Breast epithelium (tissue), 4 donors: ENCODE results near the gene FLAD1. TPM values are rescaled to one million over a fixed set of nuclear protein-coding genes. Genes with fewer than 3 reads are reported as not detected.

Experiments used
- DNase-seq, 2 donors: peaks; one replicate each; pipeline ENCODE4 v3.0.0-alpha.2; 2019; ENCODE audit warnings: low spot score in 2 of 2
- H3K27ac ChIP-seq, 2 donors: fragments of 200-600 bp; sonication (generic) in 1 of 2; one replicate each; pipeline ENCODE4 v1.5.1; 2016 to 2019; ENCODE audit warnings: mild to moderate bottlenecking in 1 of 2
- H3K27me3 ChIP-seq, 2 donors: fragments of 200-600 bp; sonication (generic) in 1 of 2; one replicate each; pipeline versions ENCODE4 v1.5.1 to v1.6.0; 2017 to 2019; ENCODE audit warnings: control low read depth in 1 of 2, mild to moderate bottlenecking in 1 of 2
- H3K36me3 ChIP-seq: fragments of 200-600 bp; one replicate; pipeline ENCODE4 v1.5.1; 2019
- H3K4me1 ChIP-seq, 2 donors: fragments of 200-600 bp; sonication (generic); one replicate each; pipeline ENCODE4 v1.5.1; 2016 to 2019; ENCODE audit warnings: control low read depth in 1 of 2
- H3K4me3 ChIP-seq, 3 donors: fragments of 200-600 bp; sonication (generic); 1 replicate in 2 of 3; 2 replicates in 1 of 3; pipeline ENCODE4 v1.5.1; 2016 to 2019; ENCODE audit warnings: mild to moderate bottlenecking in 3 of 3, moderate library complexity in 2 of 3
- H3K9me3 ChIP-seq, 2 donors: fragments of 200-600 bp; sonication (generic) in 1 of 2; one replicate each; pipeline ENCODE4 v1.5.1; 2016 to 2019; ENCODE audit warnings: control low read depth in 1 of 2
- POLR2A ChIP-seq: fragments of 450-650 bp; IDR thresholded peaks from one replicate; pipeline ENCODE4 v1.6.1; 2016; ENCODE audit warnings: antibody characterized with exemption, mild to moderate bottlenecking, moderate library complexity
- POLR2AphosphoS5 ChIP-seq, 3 donors: sonication (generic); formaldehyde crosslinking; IDR thresholded peaks; one replicate each; pipeline ENCODE4 v1.6.1; 2017; ENCODE audit warnings: antibody characterized with exemption in 3 of 3
- intact Hi-C: fragments of 100-400 bp; cut with DNase I; formaldehyde crosslinking; loops from one replicate; pipeline ENCODE4 v1.15.1; 2023; ENCODE audit warnings: low total_unique reads
- total RNA-seq, 3 donors: library from RNA; depleted of rRNA; stranded (reverse); fragments of >200 nt; gene quantifications; one replicate each; pipeline ENCODE4 v1.1.0, GENCODE V29; 2016
- TF ChIP-seq, protein P1 (sequence below), 3 donors: fragments of 450-650 bp; IDR thresholded peaks; one replicate each; pipeline ENCODE4 v1.5.1; 2016 to 2017; ENCODE audit warnings: antibody characterized with exemption in 3 of 3, mild to moderate bottlenecking in 3 of 3, moderate library complexity in 3 of 3

Gene FLAD1
- total RNA-seq, 3 donors from 2014 or later = 27.0 to 42.7 (median 39.3) TPM

DNA sequence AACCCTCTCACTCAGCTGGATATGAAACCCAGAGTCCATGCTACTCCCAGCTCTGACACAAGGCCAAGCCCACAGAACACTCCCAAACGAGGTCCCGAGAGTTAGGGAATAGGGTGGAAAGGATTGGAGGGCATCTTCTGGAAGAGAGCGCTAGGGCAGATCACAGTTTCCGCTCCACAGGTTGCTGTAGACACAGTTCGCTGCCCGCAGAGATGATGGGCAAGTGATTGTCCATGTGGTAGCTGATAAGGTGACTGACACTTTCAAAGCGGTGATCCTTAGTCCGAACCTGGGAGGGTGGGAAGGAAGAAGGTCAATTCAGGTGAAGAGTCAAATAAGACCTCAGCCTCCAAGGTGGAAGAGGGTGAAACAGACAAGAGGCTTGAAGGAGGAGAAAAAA is 19.5 kb upstream of the FLAD1 start:
- Histone ChIP-seq H3K4me3 (no peak overlapping the region), H3K9me3 (no peaks in the 10 kb centered on the region), H3K36me3 (no peaks in the 10 kb centered on the region), H3K27me3 (no peaks in the 10 kb centered on the region), H3K27ac (peak overlapping the region in 1 of 2 donors; percentile 97), H3K4me1 (peaks cover 0 to 18% of the 10 kb centered on the region in 2 donors)
- DNase-seq = no peak
- intact Hi-C loops = loop anchor here (10.0 kb wide), 1 partner anchor 721 kb away; the partner anchor contains the start of genes DAP3 and YY1AP1
- TF ChIP-seq POLR2AphosphoS5 (IDR thresholded peaks at IDR 0.05) (no peak), POLR2A (no peak)
- TF ChIP-seq, protein P1, sequence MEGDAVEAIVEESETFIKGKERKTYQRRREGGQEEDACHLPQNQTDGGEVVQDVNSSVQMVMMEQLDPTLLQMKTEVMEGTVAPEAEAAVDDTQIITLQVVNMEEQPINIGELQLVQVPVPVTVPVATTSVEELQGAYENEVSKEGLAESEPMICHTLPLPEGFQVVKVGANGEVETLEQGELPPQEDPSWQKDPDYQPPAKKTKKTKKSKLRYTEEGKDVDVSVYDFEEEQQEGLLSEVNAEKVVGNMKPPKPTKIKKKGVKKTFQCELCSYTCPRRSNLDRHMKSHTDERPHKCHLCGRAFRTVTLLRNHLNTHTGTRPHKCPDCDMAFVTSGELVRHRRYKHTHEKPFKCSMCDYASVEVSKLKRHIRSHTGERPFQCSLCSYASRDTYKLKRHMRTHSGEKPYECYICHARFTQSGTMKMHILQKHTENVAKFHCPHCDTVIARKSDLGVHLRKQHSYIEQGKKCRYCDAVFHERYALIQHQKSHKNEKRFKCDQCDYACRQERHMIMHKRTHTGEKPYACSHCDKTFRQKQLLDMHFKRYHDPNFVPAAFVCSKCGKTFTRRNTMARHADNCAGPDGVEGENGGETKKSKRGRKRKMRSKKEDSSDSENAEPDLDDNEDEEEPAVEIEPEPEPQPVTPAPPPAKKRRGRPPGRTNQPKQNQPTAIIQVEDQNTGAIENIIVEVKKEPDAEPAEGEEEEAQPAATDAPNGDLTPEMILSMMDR (IDR thresholded peaks at IDR 0.05) = no peak

DNA sequence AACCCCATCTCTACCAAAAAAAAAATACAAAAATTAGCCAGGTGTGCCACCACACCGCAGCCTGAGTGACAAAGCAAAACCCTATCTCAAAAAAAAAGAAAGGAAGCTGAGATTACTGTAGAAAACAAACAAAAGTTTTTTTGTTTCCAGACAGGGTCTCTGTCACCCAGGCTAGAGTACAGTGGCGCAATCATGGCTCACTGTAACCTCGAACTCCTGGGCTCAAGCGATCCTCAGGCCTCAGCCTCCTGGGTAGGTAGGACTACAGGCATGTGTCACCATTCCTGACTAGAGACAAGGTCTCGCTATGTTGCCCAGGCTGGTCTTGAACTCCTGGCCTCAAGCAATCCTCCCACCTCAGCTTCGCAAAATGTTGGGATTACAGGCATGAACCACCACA is 18.8 kb upstream of the FLAD1 start:
- no peaks in the 10 kb centered on the region for H3K27me3 ChIP-seq
- H3K9me3 ChIP-seq = no peaks in the 10 kb centered on the region
- intact Hi-C loops = loop anchor here (10.0 kb wide), 1 partner anchor 720 kb away; the partner anchor contains the start of genes DAP3 and YY1AP1
- no peak overlapping the region for H3K27ac ChIP-seq
- peaks cover 0 to 18% of the 10 kb centered on the region in 2 donors for H3K4me1 ChIP-seq
- H3K36me3 ChIP-seq = no peaks in the 10 kb centered on the region
- no peak for DNase-seq
- TF ChIP-seq, protein P1 (IDR thresholded peaks at IDR 0.05) = no peak
- no peak for TF ChIP-seq POLR2A
- TF ChIP-seq POLR2AphosphoS5 (IDR thresholded peaks at IDR 0.05) = no peak
- H3K4me3 ChIP-seq = no peak overlapping the region

DNA sequence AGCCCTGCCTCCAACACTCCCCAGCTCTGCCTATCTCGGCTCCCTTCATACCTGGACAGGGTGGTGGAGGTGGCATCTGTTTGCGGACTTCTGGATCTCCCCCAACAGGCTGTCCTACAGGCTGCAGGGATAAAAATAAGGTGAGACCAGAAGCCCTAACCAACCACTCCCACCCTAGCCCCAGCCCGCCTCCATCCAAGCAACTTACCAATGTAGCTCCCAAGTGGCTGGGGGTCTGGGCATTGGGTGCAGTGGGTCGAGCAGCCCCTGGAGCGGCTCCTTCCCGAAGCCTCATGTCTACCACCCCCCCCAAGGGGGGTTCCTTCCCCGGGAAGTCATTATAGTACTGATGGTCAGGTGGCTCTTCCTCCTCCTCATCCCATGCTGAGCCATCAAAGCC is 17.0 kb upstream of the FLAD1 start:
- no peak for TF ChIP-seq POLR2A
- TF ChIP-seq, protein P1 (IDR thresholded peaks at IDR 0.05) = no peak
- DNase-seq = no peak
- no peaks in the 10 kb centered on the region for H3K27me3 ChIP-seq
- H3K36me3 ChIP-seq = no peaks in the 10 kb centered on the region
- H3K27ac ChIP-seq = peak overlapping the region; percentile 35 to 100
- peaks cover 4 to 25% of the 10 kb centered on the region in 2 donors for H3K4me1 ChIP-seq
- H3K9me3 ChIP-seq = no peaks in the 10 kb centered on the region
- H3K4me3 ChIP-seq = no peak overlapping the region
- intact Hi-C loops = loop anchor here (10.0 kb wide), 1 partner anchor 719 kb away; the partner anchor contains the start of genes DAP3 and YY1AP1

DNA sequence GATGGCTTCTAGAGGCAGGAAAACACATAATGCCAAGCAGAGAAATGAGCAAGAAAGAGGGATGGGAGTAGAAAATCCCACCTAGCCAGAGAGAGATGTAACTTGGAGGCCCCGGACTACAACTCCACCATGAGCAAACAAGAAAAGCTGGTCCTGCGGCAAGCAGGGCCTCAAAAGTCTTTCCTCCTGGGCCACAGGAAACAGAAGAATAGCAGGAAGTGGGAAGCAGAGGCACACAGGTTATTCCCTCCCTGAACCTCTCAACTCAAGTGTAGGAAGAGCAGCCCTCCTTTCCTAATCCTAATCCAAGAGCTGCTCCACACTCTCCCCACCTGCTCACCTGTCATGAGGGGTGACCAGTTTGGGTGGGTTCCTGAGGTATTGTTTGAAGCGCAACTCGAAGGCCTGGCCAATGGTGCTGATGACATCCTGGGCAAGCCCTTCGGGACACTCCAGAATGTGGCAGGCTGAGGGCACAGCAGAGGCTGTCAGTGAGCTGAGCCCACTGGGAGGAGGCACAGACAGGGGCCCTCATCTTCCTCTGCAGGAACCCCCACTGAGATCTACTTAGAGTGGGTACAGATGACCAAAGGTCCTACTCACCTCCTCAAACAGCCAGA is 15.7 kb upstream of the FLAD1 start:
- intact Hi-C loops = loop anchor here (10.0 kb wide), 1 partner anchor 717 kb away; the partner anchor contains the start of genes DAP3 and YY1AP1
- Histone ChIP-seq H3K4me3 (peak overlapping the region in 1 of 3 donors; percentile 9), H3K27me3 (no peaks in the 10 kb centered on the region), H3K27ac (peak overlapping the region; percentile 99 to 100), H3K36me3 (no peaks in the 10 kb centered on the region), H3K4me1 (peaks cover 11 to 29% of the 10 kb centered on the region in 2 donors), H3K9me3 (no peaks in the 10 kb centered on the region)
- no peak for DNase-seq
- TF ChIP-seq POLR2A (no peak), POLR2AphosphoS5 (IDR thresholded peaks at IDR 0.05) (no peak)
- TF ChIP-seq, protein P1 (IDR thresholded peaks at IDR 0.05) = no peak

DNA sequence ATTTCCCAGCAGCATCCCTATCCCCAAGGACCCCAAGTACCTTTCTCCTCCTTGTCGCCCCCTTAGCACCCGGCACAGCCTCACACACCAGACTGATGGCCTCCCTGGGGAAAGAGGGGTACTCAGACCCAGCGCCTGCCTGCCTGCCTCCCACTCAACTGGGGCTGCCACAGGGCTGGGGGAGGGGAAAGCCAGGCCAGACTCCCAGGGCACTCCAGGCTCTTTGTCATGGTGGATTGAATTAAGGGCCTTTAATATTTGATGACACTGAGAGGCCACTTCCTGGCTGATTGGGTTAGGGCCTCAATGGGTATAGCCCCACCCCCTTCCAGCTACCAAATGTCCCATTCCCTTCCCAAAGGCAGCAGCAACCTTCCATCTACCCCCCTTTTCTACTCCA is 14.4 kb upstream of the FLAD1 start:
- TF ChIP-seq, protein P1 (IDR thresholded peaks at IDR 0.05) = no peak
- TF ChIP-seq POLR2AphosphoS5 (IDR thresholded peaks at IDR 0.05) (no peak), POLR2A (no peak)
- H3K9me3 ChIP-seq = no peaks in the 10 kb centered on the region
- H3K27me3 ChIP-seq = no peaks in the 10 kb centered on the region
- peak overlapping the region; percentile 99 to 100 for H3K27ac ChIP-seq
- H3K4me1 ChIP-seq = peaks cover 11 to 16% of the 10 kb centered on the region in 2 donors
- no peak for DNase-seq
- intact Hi-C loops = loop anchor here (10.0 kb wide), 1 partner anchor 716 kb away; the partner anchor contains the start of genes DAP3 and YY1AP1
- H3K4me3 ChIP-seq = peak overlapping the region; percentile 46 to 76 (median 51)
- H3K36me3 ChIP-seq = no peaks in the 10 kb centered on the region
